Measurements from ENCODE around the gene MAG. TPM values are rescaled to one million over a fixed set of nuclear protein-coding genes. Genes with fewer than 3 reads are reported as not detected.

The MAG gene
- total and polyA plus RNA-seq, 9 of the 15 experiments (the other 6 are each of a cell fraction or from before 2014, with no cell fraction given): 0.11 to 10.0 (median 1.6) TPM

DNA sequence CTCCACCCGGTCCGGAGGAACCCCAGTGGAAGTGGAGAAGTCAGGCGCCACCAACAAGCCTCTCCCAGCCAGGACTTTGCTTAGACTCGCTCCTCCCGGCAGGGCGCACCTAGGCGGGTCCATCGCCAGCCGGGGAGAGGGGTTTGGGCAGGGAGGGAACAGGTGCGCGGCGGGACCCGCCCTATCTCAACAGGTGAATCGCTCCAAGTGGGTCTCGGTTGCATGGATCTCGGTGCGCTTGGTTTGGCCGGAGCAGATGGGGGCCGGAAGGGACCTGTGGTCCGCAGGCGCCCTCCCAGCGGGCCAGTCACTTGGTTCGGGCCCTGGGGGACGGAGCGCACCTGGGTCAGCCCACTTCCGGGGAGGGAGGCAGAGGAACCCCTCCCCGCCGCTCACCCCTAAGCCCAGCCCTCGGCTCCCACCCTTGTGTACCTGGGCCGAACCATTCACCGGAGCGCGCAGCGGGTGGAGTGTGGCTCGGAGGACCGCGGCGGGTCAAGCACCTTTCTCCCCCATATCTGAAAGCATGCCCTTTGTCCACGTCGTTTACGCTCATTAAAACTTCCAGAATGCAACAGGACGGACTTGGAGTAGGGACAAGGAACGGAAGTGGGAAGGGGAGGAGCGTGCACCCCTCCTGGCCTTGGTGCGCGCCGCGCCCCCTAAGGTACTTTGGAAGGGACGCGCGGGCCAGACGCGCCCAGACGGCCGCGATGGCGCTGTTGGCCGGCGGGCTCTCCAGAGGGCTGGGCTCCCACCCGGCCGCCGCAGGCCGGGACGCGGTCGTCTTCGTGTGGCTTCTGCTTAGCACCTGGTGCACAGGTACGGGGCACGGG lies 43.4 kb upstream of the MAG start, which contains the start of gene LSR (continued):
- TF ChIP-seq, protein P1, sequence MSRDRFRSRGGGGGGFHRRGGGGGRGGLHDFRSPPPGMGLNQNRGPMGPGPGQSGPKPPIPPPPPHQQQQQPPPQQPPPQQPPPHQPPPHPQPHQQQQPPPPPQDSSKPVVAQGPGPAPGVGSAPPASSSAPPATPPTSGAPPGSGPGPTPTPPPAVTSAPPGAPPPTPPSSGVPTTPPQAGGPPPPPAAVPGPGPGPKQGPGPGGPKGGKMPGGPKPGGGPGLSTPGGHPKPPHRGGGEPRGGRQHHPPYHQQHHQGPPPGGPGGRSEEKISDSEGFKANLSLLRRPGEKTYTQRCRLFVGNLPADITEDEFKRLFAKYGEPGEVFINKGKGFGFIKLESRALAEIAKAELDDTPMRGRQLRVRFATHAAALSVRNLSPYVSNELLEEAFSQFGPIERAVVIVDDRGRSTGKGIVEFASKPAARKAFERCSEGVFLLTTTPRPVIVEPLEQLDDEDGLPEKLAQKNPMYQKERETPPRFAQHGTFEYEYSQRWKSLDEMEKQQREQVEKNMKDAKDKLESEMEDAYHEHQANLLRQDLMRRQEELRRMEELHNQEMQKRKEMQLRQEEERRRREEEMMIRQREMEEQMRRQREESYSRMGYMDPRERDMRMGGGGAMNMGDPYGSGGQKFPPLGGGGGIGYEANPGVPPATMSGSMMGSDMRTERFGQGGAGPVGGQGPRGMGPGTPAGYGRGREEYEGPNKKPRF (IDR thresholded peaks at IDR 0.05; ENCODE audit: low read depth, low read length): no peak
- TF ChIP-seq, protein P2, sequence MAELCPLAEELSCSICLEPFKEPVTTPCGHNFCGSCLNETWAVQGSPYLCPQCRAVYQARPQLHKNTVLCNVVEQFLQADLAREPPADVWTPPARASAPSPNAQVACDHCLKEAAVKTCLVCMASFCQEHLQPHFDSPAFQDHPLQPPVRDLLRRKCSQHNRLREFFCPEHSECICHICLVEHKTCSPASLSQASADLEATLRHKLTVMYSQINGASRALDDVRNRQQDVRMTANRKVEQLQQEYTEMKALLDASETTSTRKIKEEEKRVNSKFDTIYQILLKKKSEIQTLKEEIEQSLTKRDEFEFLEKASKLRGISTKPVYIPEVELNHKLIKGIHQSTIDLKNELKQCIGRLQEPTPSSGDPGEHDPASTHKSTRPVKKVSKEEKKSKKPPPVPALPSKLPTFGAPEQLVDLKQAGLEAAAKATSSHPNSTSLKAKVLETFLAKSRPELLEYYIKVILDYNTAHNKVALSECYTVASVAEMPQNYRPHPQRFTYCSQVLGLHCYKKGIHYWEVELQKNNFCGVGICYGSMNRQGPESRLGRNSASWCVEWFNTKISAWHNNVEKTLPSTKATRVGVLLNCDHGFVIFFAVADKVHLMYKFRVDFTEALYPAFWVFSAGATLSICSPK (IDR thresholded peaks at IDR 0.05; ENCODE audit: borderline replicate concordance): no peak
- TF ChIP-seq, protein P3, sequence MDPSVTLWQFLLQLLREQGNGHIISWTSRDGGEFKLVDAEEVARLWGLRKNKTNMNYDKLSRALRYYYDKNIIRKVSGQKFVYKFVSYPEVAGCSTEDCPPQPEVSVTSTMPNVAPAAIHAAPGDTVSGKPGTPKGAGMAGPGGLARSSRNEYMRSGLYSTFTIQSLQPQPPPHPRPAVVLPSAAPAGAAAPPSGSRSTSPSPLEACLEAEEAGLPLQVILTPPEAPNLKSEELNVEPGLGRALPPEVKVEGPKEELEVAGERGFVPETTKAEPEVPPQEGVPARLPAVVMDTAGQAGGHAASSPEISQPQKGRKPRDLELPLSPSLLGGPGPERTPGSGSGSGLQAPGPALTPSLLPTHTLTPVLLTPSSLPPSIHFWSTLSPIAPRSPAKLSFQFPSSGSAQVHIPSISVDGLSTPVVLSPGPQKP (CRISPR knock-in tag; IDR thresholded peaks at IDR 0.05): no peak
- TF ChIP-seq, protein P4, sequence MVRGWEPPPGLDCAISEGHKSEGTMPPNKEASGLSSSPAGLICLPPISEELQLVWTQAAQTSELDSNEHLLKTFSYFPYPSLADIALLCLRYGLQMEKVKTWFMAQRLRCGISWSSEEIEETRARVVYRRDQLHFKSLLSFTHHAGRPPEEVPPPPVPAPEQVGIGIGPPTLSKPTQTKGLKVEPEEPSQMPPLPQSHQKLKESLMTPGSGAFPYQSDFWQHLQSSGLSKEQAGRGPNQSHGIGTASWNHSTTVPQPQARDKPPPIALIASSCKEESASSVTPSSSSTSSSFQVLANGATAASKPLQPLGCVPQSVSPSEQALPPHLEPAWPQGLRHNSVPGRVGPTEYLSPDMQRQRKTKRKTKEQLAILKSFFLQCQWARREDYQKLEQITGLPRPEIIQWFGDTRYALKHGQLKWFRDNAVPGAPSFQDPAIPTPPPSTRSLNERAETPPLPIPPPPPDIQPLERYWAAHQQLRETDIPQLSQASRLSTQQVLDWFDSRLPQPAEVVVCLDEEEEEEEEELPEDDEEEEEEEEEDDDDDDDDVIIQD (CRISPR knock-in tag; IDR thresholded peaks at IDR 0.05): no peak
- TF ChIP-seq RNF2 (IDR thresholded peaks at IDR 0.05) (no peak; the same call in none of the 2 replicates), ILF3 (IDR thresholded peaks at IDR 0.05; ENCODE audit: borderline replicate concordance) (no peak), GTF2A2 (tag; IDR thresholded peaks at IDR 0.05) (no peak), STAT5B (CRISPR knock-in tag; IDR thresholded peaks at IDR 0.05) (no peak), ZFPM2 (CRISPR knock-in tag; IDR thresholded peaks at IDR 0.05) (no peak), GTF2F1 (IDR thresholded peaks at IDR 0.05; ENCODE audit: low read depth, low read length) (no peak)
- TF ChIP-seq, protein P5, sequence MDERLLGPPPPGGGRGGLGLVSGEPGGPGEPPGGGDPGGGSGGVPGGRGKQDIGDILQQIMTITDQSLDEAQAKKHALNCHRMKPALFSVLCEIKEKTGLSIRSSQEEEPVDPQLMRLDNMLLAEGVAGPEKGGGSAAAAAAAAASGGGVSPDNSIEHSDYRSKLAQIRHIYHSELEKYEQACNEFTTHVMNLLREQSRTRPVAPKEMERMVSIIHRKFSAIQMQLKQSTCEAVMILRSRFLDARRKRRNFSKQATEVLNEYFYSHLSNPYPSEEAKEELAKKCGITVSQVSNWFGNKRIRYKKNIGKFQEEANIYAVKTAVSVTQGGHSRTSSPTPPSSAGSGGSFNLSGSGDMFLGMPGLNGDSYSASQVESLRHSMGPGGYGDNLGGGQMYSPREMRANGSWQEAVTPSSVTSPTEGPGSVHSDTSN (CRISPR knock-in tag; IDR thresholded peaks at IDR 0.05; ENCODE audit: low read depth): no peak
- TF ChIP-seq, protein P5 (tag; conservative IDR thresholded peaks at IDR 0.05; ENCODE audit: low read depth): no peak

All from K562 (cell line).